GM19023 (cell line): Measurements from ENCODE around the gene UBR1.

Experiments
- ATAC-seq: cut with Tn5 transposase; IDR thresholded peaks from one replicate; pipeline ENCODE4 v1.9.1; 2021; ENCODE audit warnings: mild to moderate bottlenecking, moderate library complexity; ENCODE audit not compliant: unreplicated experiment

Gene UBR1

DNA sequence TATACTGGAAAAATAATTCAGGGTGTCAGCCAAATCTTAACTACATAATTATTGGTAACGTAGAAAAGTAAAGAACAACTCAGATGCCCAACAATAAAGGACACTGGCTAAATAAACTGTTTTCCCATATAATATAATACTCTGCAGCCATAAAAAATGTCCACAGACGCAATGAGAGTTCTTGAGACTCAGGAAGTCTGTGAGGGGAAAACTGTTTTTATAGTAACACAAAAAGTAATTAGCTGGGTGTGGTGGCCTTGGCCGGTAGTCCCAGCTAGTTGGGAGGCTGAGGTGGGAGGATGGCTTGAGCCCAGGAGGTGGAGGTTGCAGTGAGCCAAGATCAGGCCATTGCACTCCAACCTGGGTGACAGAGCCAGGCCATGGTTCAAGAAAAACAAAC is 5.5 kb upstream of the UBR1 start:
- no peak for ATAC-seq

DNA sequence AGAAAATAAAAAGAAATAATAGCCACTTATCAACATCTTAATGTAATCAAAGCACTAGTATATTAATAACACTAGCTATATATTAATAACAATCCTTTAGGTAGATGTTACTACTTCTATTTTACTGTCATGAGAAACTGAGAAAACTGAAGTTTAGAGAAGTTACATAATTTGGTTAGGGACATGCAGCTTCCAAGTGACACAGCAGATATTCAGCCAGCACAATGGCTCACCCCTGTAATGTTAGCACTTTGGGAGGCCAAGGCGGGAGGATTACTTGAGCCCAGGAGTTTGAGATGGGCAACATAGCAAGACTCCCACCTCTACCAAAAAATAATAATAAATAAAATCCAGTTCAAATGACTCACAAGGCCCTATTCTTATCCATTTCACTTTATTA is 1.9 kb upstream of the UBR1 start:
- no peak for ATAC-seq

DNA sequence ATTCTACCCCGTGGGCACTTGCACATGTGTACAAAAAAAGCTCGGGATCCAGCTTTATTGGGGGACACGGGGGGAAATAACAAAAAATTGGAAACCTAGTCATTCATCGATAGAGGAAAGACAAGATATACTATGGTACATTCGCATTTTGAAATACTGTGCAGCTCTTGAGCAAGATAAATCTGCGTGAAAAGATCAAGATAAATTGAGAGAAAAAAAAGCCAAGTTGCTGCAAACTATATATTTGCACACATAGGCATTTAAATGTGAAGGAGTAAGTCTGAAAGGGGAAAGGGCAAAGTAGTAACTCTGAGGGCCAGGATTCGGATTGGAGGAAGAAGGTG is 620 bp upstream of the UBR1 start:
- ATAC-seq: no peak

DNA sequence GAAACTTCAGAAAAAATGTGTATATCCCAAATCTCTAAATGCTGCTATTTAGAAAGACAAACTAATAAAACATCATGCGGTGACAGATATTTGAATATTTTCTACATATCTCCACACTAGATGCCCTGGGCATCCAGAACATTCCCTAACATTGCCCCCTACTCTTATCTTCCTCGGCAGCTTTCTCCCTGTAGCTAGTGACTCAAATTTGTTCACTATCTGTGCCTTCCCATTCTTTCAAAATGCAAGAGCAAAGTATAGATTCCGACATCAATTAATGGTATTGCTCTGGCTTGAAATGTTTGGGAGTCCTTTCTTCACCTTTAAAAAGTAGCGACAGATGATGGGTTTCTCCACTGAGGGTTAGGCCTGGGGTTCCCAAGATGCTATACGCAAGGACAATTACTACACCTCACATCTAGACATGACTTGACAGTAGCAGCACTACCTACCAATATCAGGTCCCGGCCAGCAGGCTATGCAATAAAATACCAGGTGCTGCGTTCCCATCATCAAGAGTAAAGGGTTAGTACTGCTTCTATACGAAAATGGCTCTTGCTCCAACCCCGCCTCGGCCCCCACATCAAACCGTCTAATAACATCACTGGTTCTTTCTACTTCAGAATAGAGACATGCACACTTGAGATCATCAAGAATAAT is 631 bp downstream of the UBR1 start:
- ATAC-seq: peak; percentile 25

DNA sequence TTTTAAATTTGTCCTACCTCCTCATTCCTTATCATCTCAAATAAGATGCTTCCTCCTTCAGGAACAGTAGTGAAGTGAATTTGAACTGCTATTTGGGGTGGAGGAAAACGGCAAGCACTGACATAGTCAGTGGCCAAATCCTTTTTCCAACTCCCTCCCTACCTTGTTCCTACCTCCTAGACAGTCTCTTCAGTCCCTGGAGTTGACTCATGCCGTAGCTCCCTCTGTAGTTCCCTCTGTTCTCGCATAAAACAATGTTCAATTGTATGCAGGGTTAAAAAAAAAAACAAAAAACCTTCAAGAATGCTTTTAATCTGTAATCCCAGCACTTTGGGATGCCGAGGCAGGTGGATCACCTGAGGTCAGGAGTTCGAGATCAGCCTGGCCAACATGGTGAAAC is 1.4 kb downstream of the UBR1 start:
- no peak for ATAC-seq

DNA sequence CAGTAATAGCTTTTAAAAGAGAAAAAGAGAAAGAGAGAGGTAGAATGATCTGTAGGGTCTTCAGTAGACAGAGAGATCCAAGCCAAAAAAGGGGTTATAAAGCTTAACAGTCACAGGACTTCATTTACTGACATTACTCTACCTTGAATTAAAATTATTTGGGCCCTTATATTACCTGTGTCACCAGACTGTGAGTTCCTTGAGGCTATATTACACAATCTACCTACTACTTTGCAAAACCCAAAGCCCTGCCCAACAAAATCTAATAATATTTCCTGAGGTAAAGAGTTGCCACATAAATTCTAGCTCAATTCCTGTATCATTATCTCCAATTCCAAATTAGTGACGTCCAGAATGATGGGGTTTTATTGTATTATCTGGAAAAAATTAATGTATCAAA is 1.9 kb downstream of the UBR1 start:
- ATAC-seq: no peak

DNA sequence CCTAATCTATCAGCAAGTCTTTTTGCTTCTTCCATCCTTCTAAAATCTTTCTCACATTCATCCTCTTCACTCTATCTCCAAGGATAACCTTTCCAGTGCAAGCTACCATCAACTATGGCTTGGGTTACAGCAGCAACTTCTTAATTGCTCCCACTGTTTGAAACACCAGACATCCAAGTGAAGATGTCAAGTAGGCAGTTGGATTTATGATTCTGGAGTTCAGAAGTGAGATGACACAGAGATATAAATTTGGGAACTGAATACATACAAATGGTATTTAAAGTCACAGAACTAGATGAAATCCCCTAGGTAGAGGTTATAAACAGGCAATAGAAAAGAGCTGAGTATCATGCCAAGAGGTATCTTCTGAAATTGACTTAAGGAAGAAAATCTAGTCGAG is 3.7 kb downstream of the UBR1 start:
- ATAC-seq: no peak

DNA sequence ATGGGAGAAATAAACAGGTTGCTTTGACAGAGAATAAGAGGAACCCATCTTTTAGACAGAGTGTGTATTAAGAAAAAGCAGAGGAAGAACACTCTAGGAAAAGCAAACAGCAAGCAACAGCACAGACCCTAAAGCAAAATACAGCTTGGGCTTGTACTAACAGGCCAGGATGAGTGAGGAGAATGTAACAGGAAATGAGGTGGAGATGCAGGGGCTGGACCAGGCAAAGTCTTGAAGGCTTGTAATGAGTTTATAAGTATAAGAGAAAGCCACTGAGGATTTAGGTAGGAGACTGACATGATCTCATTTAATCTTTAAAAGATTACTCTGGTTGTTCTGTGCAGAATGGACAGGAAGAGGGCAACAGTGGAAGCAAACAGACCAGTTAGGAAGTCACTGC is 4.9 kb downstream of the UBR1 start:
- ATAC-seq: no peak

DNA sequence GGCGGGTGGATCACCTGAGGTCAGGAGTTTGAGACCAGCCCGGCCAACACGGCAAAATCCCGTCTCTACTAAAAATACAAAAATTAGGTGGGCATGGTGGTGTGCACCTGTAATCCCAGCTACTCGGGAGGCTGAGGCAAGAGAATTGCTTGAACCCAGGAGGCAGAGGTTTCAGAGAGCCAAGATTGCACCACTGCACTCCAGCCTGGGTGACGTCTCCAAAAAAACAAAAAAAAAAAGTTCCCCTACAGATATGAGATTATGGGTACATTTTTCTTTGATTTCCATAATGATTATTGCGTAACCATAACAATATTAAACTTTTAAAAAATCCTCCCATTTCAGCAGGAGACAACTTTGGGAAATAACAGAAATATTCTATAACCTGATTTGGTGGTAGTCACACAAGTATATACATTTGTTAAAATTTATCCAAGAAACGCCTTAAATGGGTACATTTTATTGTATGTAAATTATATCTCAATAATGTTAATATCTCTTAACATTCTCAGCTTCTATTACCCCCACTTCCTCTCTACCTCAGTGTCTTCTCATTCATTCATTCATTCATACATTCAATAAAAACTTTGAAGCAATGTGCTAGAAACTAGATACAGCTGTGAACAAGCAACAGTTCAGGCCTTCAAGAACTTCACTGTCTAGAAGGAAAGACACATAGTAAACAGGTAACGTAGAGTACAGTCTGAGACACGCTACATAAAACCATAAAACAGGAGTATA is 6.6 kb downstream of the UBR1 start:
- ATAC-seq: no peak

DNA sequence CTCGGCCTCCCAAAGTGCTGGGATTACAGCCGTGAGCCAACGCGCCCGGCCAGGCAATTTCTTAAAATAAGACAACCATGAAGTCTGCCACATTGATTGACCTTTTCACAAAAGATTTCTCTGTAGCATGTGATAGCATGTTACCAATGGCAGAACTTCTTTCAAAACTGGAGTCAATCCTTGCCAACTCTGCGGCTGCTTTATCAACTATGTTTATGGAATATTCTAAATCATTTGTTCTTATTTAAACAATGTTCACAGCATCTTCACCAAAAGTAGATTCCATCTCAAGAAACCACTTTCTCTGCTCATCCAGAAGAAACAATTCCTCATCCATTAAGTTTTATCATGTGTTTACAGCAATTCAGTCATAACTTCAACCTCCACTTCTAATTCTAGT is 9.4 kb downstream of the UBR1 start:
- ATAC-seq: no peak

DNA sequence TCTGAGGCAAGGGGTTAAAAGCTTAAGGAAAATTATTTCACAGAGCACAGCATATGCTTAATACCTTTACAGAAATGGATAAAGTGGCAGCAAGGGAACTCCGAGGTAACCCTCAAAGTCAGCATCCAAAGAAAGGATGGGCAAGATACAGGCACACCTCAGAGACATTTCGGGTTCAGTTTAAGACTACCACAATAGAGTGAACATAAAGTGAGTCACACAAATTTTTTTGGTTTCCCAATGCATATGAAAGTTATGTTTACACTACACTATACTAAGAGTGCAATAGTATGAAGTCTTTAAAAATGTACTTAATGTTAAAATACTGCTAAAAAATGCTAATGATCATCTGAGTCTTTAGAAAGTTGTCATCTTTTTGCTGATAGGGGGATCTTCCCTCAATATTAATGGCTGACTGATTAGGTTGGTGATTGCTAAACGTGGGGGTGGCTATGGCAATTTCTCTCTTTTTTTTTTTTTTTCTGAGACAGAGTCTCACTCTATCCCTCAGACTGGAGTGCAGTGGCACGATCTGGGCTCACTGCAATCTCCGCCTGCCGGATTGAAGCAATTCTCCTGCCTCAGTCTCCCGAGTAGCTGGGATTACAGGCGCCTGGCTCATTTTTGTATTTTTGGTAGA is 10.0 kb downstream of the UBR1 start:
- no peak for ATAC-seq

DNA sequence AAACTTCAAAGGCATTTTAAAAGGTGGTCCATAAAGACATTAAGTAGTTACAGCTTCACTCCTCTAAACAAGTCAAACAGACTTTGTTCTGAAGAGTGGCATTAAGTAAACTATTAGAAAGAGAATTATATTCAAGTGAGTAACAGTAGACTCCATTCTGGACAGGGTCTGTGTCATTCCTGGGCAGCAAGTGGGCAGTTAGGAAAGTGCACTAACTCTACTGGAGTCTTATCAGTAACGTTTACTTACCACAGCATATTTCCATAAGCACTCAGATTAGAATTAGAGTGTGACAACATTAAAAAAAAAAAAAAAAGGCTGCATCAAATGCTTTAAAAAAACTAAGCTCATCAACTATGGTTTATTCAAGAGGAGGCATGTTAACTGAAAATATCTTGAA is 10.6 kb downstream of the UBR1 start:
- ATAC-seq: no peak

DNA sequence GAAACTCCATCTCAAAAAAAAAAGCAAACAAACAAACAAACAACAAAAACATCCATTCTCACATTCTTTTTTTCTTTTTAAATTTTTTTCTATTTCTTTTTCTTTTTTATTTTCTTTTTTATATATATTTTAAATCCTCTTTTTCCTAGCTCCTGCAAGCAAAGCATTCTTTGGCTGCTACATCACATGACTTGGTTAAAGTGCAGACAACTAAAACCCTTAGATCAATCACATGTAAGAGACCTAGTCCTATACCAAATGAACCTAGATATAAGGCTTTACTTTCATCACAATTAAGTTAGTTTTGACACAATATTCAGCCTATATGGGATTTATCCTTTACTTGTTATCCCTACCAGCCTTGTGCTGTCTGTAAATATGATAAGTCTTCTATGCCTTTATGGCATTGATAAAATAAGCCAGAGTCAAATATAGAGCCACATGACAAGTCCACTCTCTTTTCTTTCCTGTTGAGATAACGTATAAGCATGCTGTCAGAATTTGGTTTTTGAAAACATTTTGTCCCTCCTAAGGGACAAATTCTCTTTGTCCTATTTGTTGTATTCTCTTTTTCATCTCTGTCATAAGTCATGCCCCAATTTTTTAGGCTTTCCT is 11.3 kb downstream of the UBR1 start:
- ATAC-seq: no peak

DNA sequence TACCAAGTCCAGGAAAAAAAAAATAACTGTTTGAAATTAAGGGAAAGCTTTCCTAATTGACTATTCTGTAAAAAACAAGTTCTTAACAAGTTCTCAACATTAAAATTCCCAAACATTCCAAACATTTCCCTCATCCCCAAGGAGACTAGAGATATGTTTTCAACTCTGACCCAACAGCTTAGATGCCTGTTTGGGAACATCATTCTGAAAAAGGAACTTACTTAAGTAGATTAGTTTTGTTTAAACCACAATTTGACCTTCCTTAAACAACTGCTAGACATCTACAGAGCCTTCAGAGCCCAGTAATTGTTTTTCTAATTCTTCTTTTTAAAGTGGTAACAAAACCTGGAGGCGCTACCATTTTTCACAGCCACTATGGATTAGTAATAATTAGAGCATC is 12.8 kb downstream of the UBR1 start:
- no peak for ATAC-seq

DNA sequence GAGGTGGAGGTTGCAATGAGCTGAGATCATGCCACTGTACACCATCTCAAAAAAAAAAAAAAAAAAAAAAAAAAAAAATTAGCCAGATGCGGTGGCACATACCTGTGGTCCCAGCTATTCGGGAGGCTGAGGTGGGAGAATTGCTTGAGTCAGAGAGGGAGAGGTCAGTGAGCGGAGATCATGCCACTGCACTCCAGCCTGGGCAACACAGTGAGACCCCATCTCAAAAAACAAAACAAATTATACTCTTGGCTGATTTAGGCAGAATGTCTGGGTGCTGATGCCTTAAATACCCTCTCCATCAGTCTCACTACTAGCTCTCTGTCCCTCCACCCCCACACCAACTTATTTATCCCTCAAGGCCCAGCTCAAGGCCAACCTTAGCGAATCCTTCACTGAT is 14.0 kb downstream of the UBR1 start:
- ATAC-seq: no peak

DNA sequence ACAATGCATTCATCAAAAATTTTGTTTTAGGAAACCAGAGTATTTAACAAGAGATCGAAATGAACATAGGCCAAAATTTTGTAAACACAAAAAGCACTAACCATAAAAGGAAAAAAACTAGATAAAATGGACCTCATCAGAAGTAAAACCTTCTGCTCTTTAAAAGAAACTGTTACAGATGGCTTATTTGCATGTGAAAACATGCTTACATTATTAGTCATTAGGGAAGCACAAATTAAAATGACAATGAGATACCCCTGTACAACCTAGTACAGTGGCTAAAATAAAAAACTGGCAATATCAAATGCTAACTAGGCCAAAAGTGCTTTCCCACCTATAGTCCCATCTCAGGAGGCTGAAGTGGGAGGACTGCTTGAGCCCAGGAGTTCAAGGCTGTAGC is 19.3 kb downstream of the UBR1 start:
- no peak for ATAC-seq

DNA sequence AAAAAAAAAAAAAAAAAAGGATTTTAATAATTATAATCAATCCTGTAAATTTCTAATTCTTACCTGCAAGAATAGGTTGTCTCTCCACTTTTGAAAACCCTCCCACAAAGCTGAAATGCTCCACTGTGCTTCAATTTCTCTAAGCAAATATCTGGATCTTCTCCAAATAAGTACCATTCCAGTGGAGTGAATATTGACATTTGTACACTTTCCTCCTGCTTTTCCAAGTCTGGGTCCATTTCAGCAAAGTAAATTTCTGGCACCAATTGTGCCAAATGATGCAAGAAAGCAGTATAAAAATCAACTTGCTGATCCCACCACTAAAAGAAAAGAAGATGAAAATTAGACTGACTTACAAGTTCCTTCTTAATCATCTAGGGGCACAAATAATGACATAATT is 19.9 kb downstream of the UBR1 start:
- no peak for ATAC-seq

DNA sequence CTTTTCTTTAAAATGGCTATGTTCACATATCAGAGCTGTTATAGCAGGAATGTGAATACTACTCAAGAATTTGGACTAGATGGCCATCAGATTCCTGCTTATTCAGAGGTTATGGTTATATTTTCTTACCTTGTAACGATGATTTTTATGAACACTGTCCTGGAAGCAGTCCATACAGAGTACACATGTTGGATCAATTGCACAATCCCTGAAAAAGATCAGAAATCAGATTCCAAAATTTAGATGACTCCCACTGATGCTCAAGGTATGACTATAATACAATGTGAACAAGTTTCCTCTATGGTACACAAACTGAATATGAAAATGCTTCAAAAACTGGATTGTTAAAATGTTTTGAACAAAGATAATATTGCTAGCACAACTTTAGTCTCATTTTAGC is 23.3 kb downstream of the UBR1 start:
- no peak for ATAC-seq

DNA sequence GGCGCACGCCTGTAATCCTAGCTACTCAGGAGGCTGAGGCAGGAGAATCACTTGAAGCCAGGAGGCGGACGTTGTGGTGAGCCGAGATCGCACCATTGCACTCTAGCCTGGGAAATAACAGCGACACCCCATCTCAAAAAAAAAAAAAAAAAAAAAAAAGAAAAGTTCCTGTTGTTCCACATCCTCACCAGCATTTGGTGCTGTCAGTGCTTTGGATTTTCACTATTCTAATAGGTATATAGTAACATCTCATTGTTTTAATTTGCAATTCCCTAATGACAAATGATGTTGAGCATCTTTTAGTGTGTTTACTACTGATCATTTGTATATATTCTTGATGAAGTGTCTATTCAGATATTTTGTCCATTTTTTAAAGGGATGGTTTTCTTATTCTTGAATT is 24.6 kb downstream of the UBR1 start:
- no peak for ATAC-seq

DNA sequence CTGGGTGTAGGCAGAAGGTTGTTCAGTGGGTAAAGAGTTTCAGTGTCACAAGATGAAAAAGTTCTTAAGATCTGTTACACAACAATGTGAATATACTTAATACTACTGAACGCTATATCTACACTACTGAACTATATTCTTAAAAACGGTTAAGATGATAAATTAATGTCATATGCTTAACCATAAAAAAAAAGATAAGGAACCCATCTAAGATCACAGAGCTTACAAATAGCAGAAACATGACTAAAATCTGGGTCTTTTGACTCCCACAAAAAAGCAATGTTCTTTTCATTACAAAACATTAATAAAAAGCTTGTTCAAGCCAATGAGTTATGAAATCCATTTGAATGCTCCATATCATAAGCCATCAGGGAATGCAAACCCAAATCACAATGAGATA is 34.4 kb downstream of the UBR1 start:
- ATAC-seq: no peak

DNA sequence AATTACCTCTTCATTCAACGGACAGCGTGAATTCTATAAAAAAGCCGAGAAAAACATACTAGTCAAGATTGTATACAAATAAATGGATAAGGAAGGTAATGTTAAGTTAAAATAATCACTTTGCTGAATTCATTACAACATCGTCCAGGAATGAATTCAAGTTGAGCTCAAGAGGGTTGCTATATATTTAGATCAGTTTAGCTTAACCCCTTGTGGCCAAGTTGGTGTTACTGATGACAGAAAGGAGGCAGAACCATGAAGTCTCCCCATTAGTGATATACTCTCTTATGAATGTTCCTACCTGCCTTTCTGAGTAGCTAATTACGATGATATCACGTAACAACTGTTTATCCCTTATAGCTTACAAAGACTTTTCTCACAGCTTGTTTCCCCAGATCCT is 34.9 kb downstream of the UBR1 start:
- no peak for ATAC-seq

DNA sequence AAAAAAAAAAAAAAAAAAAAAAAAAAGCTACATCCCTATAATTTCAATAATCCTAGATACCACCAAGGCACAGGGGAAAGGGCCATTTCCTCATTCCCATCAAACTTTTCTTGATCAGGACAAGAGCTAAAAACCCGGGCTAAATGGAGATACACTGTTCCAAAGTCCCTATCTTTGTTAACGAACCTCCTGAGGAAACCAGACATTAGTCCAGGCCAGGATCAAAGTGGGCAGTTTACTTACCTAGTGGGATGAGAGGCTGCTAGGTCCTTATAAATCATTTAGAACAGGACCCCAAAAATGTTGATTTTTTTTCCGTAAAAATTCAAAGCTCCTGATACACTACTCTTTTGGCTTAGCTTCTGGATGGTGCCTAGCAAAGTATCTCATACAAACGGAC is 35.6 kb downstream of the UBR1 start:
- no peak for ATAC-seq
